ENCODE measurements around the gene PSTPIP1. TPM values are rescaled to one million over a fixed set of nuclear protein-coding genes. Genes with fewer than 3 reads are reported as not detected.
"Not testable (repeated sequence)": the region's sequence is repeated elsewhere in the genome, so short reads cannot be mapped to it uniquely, and the experiment has no call there.

The PSTPIP1 gene
- total and polyA plus RNA-seq, 2 donors from 2014 or later: 2.2 to 22.1 TPM

DNA sequence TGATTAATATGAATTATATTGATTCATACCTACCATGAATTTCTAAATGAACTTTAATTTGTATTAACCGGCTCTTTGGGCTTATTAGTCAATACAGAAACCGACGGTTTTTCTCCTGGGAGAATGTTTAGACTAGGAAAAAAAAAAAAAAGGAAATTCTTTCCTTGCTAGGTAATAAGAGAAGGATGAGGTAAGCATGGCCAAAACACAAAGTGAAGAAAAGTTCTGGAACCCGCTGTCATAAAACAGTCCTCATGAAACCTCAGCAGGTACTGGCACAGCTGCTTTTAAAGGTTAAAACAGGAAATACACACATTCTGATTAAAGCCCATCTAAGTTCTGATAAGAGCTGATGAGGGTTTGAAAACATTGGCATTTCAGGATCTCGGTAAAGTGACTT, 30.8 kb upstream of the PSTPIP1 start:
- FAIRE-seq (no peak), DNase-seq (peak in 2 of 5 donors; percentile 34 to 54)
- Histone ChIP-seq H3K9me3 (ENCODE audit: control insufficient read depth in 2 of 3, insufficient read depth in 1 of 3, low read length in 3 of 3) (no peaks in the 10 kb centered on the region), H3K27ac (ENCODE audit: low read depth in 2 of 2, low read length in 2 of 2) (no peak overlapping the region), H3K4me1 (ENCODE audit: control insufficient read depth in 2 of 3, insufficient read depth in 2 of 3, low read depth in 1 of 3, low read length in 3 of 3) (peaks cover 0 to 4% (median 2%) of the 10 kb centered on the region in 3 donors), H3K36me3 (ENCODE audit: control insufficient read depth in 2 of 3, insufficient read depth in 3 of 3, low read length in 3 of 3) (no peaks in the 10 kb centered on the region), H3K9ac (ENCODE audit: low read length in 3 of 3) (no peak overlapping the region), H3K27me3 (ENCODE audit: control insufficient read depth, insufficient read depth, low read length) (no peaks in the 10 kb centered on the region), H3K4me3 (ENCODE audit: low read length in 3 of 3) (no peak overlapping the region)
- intact Hi-C loops (cut with DNase I): no loop called here
- TF ChIP-seq, protein P1, sequence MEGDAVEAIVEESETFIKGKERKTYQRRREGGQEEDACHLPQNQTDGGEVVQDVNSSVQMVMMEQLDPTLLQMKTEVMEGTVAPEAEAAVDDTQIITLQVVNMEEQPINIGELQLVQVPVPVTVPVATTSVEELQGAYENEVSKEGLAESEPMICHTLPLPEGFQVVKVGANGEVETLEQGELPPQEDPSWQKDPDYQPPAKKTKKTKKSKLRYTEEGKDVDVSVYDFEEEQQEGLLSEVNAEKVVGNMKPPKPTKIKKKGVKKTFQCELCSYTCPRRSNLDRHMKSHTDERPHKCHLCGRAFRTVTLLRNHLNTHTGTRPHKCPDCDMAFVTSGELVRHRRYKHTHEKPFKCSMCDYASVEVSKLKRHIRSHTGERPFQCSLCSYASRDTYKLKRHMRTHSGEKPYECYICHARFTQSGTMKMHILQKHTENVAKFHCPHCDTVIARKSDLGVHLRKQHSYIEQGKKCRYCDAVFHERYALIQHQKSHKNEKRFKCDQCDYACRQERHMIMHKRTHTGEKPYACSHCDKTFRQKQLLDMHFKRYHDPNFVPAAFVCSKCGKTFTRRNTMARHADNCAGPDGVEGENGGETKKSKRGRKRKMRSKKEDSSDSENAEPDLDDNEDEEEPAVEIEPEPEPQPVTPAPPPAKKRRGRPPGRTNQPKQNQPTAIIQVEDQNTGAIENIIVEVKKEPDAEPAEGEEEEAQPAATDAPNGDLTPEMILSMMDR (IDR thresholded peaks at IDR 0.05; ENCODE audit: borderline replicate concordance, extremely low read depth, insufficient read depth): no peak

GRCh38 chr15:76966051-76966450, 28.9 kb upstream of the PSTPIP1 start:
- H3K36me3 ChIP-seq (ENCODE audit: control insufficient read depth in 2 of 3, insufficient read depth in 3 of 3, low read length in 3 of 3); DNase-seq; H3K9ac ChIP-seq (ENCODE audit: low read length in 3 of 3); intact Hi-C loops (cut with DNase I); H3K27me3 ChIP-seq (ENCODE audit: control insufficient read depth, insufficient read depth, low read length); FAIRE-seq; H3K4me1 ChIP-seq (ENCODE audit: control insufficient read depth in 2 of 3, insufficient read depth in 2 of 3, low read depth in 1 of 3, low read length in 3 of 3); H3K9me3 ChIP-seq (ENCODE audit: control insufficient read depth in 2 of 3, insufficient read depth in 1 of 3, low read length in 3 of 3); H3K27ac ChIP-seq (ENCODE audit: low read depth in 2 of 2, low read length in 2 of 2); H3K4me3 ChIP-seq (ENCODE audit: low read length in 3 of 3): not testable (repeated sequence)

DNA sequence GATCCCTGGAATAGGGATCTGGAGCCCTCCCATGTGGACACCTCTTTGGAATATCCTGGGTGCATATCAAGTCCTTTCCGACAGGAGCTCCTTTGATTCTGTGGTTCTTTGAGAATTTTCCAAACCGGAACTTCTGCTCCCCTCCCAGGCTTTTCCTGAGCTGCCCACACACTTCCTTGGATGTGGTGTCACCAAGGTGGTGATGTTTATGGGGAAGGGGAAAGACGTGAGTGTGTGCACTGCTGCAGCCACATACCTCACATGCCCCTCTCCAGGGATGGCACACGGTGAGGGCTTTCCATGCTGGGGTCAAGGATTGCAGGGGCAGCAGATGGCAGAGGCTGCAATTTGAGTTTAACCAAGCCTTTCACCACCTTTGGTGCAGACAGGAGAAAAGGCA, 27.9 kb upstream of the PSTPIP1 start:
- DNase-seq (peak in 1 of 5 donors; percentile 15), FAIRE-seq (no peak)
- H3K36me3 ChIP-seq (ENCODE audit: control insufficient read depth in 2 of 3, insufficient read depth in 3 of 3, low read length in 3 of 3): no peaks in the 10 kb centered on the region
- TF ChIP-seq, protein P1 (IDR thresholded peaks at IDR 0.05; ENCODE audit: borderline replicate concordance, extremely low read depth, insufficient read depth): no peak
- H3K9ac ChIP-seq (ENCODE audit: low read length in 3 of 3): no peak overlapping the region
- no peaks in the 10 kb centered on the region for H3K9me3 ChIP-seq (ENCODE audit: control insufficient read depth in 2 of 3, insufficient read depth in 1 of 3, low read length in 3 of 3)
- H3K4me1 ChIP-seq (ENCODE audit: control insufficient read depth in 2 of 3, insufficient read depth in 2 of 3, low read depth in 1 of 3, low read length in 3 of 3): peaks cover 0 to 2% (median 0%) of the 10 kb centered on the region in 3 donors
- no peak overlapping the region for H3K27ac ChIP-seq (ENCODE audit: low read depth in 2 of 2, low read length in 2 of 2)
- H3K4me3 ChIP-seq (ENCODE audit: low read length in 3 of 3): no peak overlapping the region
- intact Hi-C loops (cut with DNase I): no loop called here
- no peaks in the 10 kb centered on the region for H3K27me3 ChIP-seq (ENCODE audit: control insufficient read depth, insufficient read depth, low read length)

GRCh38 chr15:76968306-76968705, 26.6 kb upstream of the PSTPIP1 start:
- H3K4me1 ChIP-seq (ENCODE audit: control insufficient read depth in 2 of 3, insufficient read depth in 2 of 3, low read depth in 1 of 3, low read length in 3 of 3): no peaks in the 10 kb centered on the region
- intact Hi-C loops (cut with DNase I): no loop called here
- no peak overlapping the region for H3K4me3 ChIP-seq (ENCODE audit: low read length in 3 of 3)
- H3K27ac ChIP-seq (ENCODE audit: low read depth in 2 of 2, low read length in 2 of 2): no peak overlapping the region
- no peak for DNase-seq
- H3K9ac ChIP-seq (ENCODE audit: low read length in 3 of 3): no peak overlapping the region
- no peaks in the 10 kb centered on the region for H3K36me3 ChIP-seq (ENCODE audit: control insufficient read depth in 2 of 3, insufficient read depth in 3 of 3, low read length in 3 of 3)
- TF ChIP-seq, protein P1 (IDR thresholded peaks at IDR 0.05; ENCODE audit: borderline replicate concordance, extremely low read depth, insufficient read depth): no peak
- H3K27me3 ChIP-seq (ENCODE audit: control insufficient read depth, insufficient read depth, low read length): no peaks in the 10 kb centered on the region
- no peak for FAIRE-seq
- no peaks in the 10 kb centered on the region for H3K9me3 ChIP-seq (ENCODE audit: control insufficient read depth in 2 of 3, insufficient read depth in 1 of 3, low read length in 3 of 3)
